A549 (cell line): Measurements from ENCODE around the gene MYO10. TPM values are rescaled to one million over a fixed set of nuclear protein-coding genes. Genes with fewer than 3 reads are reported as not detected.
A peak's percentile ranks its signal among the peaks of the same experiment; 100 is the strongest.

Experiments used
- ATAC-seq, 2 experiments: fragments of 200-7000 bp in 1 of 2; fragments of >200 bp in 1 of 2; cut with Nextera tagmentation in 1 of 2; cut with Tn5 transposase in 1 of 2; 3 replicates each; pipeline versions ENCODE4 v1.8.0 to v1.9.1; 2018 to 2020; ENCODE audit warnings: mild to moderate bottlenecking in 1 of 2, moderate library complexity in 1 of 2
- CTCF ChIA-PET: fragments of 300-600 bp; sonication (Branson Sonifier 250); formaldehyde crosslinking; extraction: SDS; loops from one replicate; lab custom pipeline; 2021; ENCODE audit warnings: antibody characterized with exemption, inconsistent platforms; lab: Yijun Ruan, JAX
- POLR2A ChIA-PET: fragments of 350-600 bp; formaldehyde crosslinking; extraction: SDS; loops from one replicate; lab custom pipeline; 2021; ENCODE audit warnings: antibody characterized with exemption, inconsistent platforms; lab: Yijun Ruan, JAX
- DNase-seq, 2 experiments: peaks; one replicate each; pipeline versions ENCODE4 v3.0.0 to v3.0.0-alpha.2; 2011 to 2016; ENCODE audit warnings: low read depth in 1 of 2, low spot score in 1 of 2
- FAIRE-seq: peaks from 2 replicates; lab custom pipeline; 2011; peaks lifted over from hg19 to GRCh38; lab: Jason Lieb, UNC
- H3K27ac ChIP-seq, 2 experiments: fragments of >200 bp; sonication (Bioruptor Twin); formaldehyde crosslinking; 3 replicates each; pipeline ENCODE4 v1.5.1; 2016 to 2017
- H3K4me1 ChIP-seq: fragments of >200 bp; sonication (Bioruptor Twin); formaldehyde crosslinking; 3 replicates; pipeline ENCODE4 v1.6.1; 2016
- H3K4me2 ChIP-seq: fragments of >200 bp; sonication (Bioruptor Twin); formaldehyde crosslinking; 3 replicates; pipeline ENCODE4 v1.6.1; 2016
- H3K4me3 ChIP-seq: fragments of >200 bp; sonication (Bioruptor Twin); formaldehyde crosslinking; 3 replicates; pipeline ENCODE4 v1.5.1; 2016
- H3K9me3 ChIP-seq: fragments of >200 bp; sonication (Bioruptor Twin); formaldehyde crosslinking; 3 replicates; pipeline ENCODE4 v1.6.1; 2016
- BCL3 ChIP-seq: fragments of >200 bp; sonication (Bioruptor Twin); formaldehyde crosslinking; IDR thresholded peaks from 3 replicates; pipeline ENCODE4 v1.6.1; 2016
- CEBPB ChIP-seq, 2 experiments: fragments of >200 bp in 1 of 2; sonication (Bioruptor Twin) in 1 of 2; formaldehyde crosslinking in 1 of 2; IDR thresholded peaks; 2 replicates each; pipeline ENCODE4 v1.6.1; 2012 to 2016
- CTCF ChIP-seq: fragments of >200 bp; sonication (Bioruptor Twin); formaldehyde crosslinking; IDR thresholded peaks from 3 replicates; pipeline ENCODE4 v1.5.1; 2016
- E2F6 ChIP-seq: IDR thresholded peaks from 2 replicates; pipeline ENCODE4 v1.6.1; 2012; ENCODE audit warnings: low read depth, borderline replicate concordance
- EHF ChIP-seq: fragments of 250-450 bp; sonication (Bioruptor Pico); IDR thresholded peaks from 2 replicates; pipeline ENCODE4 v1.5.0; 2020; ENCODE audit warnings: mild to moderate bottlenecking
- EP300 ChIP-seq, 2 experiments: fragments of >200 bp; sonication (Bioruptor Twin); formaldehyde crosslinking; IDR thresholded peaks; 2 replicates in 1 of 2; 3 replicates in 1 of 2; pipeline ENCODE4 v1.6.1; 2016 to 2017
- ESRRA ChIP-seq: fragments of 150-350 bp; IDR thresholded peaks from 2 replicates; pipeline ENCODE4 v1.6.1; 2014; ENCODE audit warnings: mild to moderate bottlenecking, low read length, borderline replicate concordance
- FOSB ChIP-seq: fragments of 250-450 bp; sonication (Bioruptor Pico); IDR thresholded peaks from 2 replicates; pipeline ENCODE4 v1.5.0; 2020; ENCODE audit warnings: mild to moderate bottlenecking, moderate library complexity
- FOXS1 ChIP-seq: fragments of 250-450 bp; sonication (Bioruptor Pico); IDR thresholded peaks from 2 replicates; pipeline ENCODE4 v1.5.0; 2020; ENCODE audit warnings: mild to moderate bottlenecking, moderate library complexity
- HDAC2 ChIP-seq: fragments of 200-600 bp; sonication (generic); IDR thresholded peaks from 2 replicates; pipeline ENCODE4 v1.6.1; 2016
- HES2 ChIP-seq: fragments of >200 bp; sonication (Bioruptor Twin); formaldehyde crosslinking; IDR thresholded peaks from 2 replicates; pipeline ENCODE4 v1.6.1; 2016
- HMGXB4 ChIP-seq: fragments of 250-450 bp; sonication (Bioruptor Pico); IDR thresholded peaks from 2 replicates; pipeline ENCODE4 v1.5.0; 2021; ENCODE audit warnings: mild to moderate bottlenecking, moderate library complexity, borderline replicate concordance
- HOXA7 ChIP-seq: fragments of 250-450 bp; sonication (Bioruptor Pico); IDR thresholded peaks from 2 replicates; pipeline ENCODE4 v1.5.0; 2020; ENCODE audit warnings: mild to moderate bottlenecking, moderate library complexity
- MAFK ChIP-seq: fragments of 450-650 bp; IDR thresholded peaks from 2 replicates; pipeline ENCODE4 v1.6.1; 2014; ENCODE audit not compliant: partially characterized antibody
- MAZ ChIP-seq: fragments of 150-350 bp; IDR thresholded peaks from 2 replicates; pipeline ENCODE4 v1.6.1; 2014; ENCODE audit warnings: antibody characterized with exemption, low read depth, low read length, borderline replicate concordance
- NPAS2 ChIP-seq: fragments of 250-450 bp; sonication (Bioruptor Pico); IDR thresholded peaks from 2 replicates; pipeline ENCODE4 v1.8.0; 2022; ENCODE audit warnings: mild to moderate bottlenecking, moderate library complexity, borderline replicate concordance
- PHF8 ChIP-seq: fragments of 200-600 bp; sonication (generic); IDR thresholded peaks from 2 replicates; pipeline ENCODE4 v1.6.1; 2016; ENCODE audit warnings: low read depth, mild to moderate bottlenecking, antibody characterized with exemption, moderate library complexity, borderline replicate concordance
- POLR2A ChIP-seq: IDR thresholded peaks from 2 replicates; pipeline ENCODE4 v1.6.1; 2012; ENCODE audit warnings: mild to moderate bottlenecking, low read length
- POLR2AphosphoS2 ChIP-seq: conservative IDR thresholded peaks from 2 replicates; pipeline ENCODE4 v1.6.1; 2012; ENCODE audit warnings: low read length, improper control_type of control experiment, inconsistent platforms
- REST ChIP-seq: fragments of 200-600 bp; sonication (generic); IDR thresholded peaks from 2 replicates; pipeline ENCODE4 v1.6.1; 2016; ENCODE audit warnings: antibody characterized with exemption, mild to moderate bottlenecking, moderate library complexity
- SMC3 ChIP-seq: fragments of >200 bp; sonication (Bioruptor Twin); formaldehyde crosslinking; IDR thresholded peaks from 3 replicates; pipeline ENCODE4 v1.6.1; 2018; ENCODE audit warnings: inconsistent platforms
- SREBF2 ChIP-seq: fragments of 450-650 bp; IDR thresholded peaks from 2 replicates; pipeline ENCODE4 v1.6.1; 2014; ENCODE audit warnings: mild to moderate bottlenecking, moderate library complexity
- TP53 ChIP-seq: fragments of 250-450 bp; sonication (Bioruptor Pico); IDR thresholded peaks from 2 replicates; pipeline ENCODE4 v1.5.0; 2021; ENCODE audit warnings: mild to moderate bottlenecking, moderate library complexity
- WGBS: methylation state at CpG from one replicate; pipeline ENCODE4 v1.1.6; 2017; ENCODE audit errors: missing lambda C conversion rate; 5-methylcytosine and 5-hydroxymethylcytosine counted together
- polyA plus RNA-seq, 4 experiments: library from polyadenylated mRNA; depleted of rRNA in 3 of 4; stranded (reverse); fragments of >200 nt; fragmentation: RNase III in 1 of 4; extraction: RNeasy Plus Mini Kit Qiagen cat#74134 plus additional on column Dnase treatment in 1 of 4; gene quantifications; 2 replicates in 3 of 4; 3 replicates in 1 of 4; pipeline ENCODE4 v1.2.3, GENCODE V29; 2011 to 2017

The MYO10 gene
- polyA plus RNA-seq, 2 of the 4 experiments (the other 2 are of a cell fraction) = 68.0 to 68.5 TPM

GRCh38 chr5:16886366-16886736, 49.7 kb downstream of the MYO10 start:
- POLR2A ChIA-PET = no interaction called here
- ATAC-seq (peak; percentile 29 to 41; a peak in 4 of 6 replicates), FAIRE-seq (no peak), DNase-seq (peak in 1 of 2 experiments; percentile 54)
- Histone ChIP-seq H3K4me2 (peak overlapping the region; percentile 31), H3K27ac (peak overlapping the region; percentile 95), H3K4me1 (peaks cover 95% of the 10 kb centered on the region), H3K4me3 (no peak overlapping the region), H3K9me3 (no peaks in the 10 kb centered on the region)
- WGBS = 55% methylated on average over 7 of the region's 7 CpGs
- TF ChIP-seq FOXS1 (no peak), BCL3 (no peak), HES2 (0 out of 2 replicates have a peak, but pooled peaks have one; percentile 8), PHF8 (no peak), EP300 (IDR thresholded peaks at IDR 0.05) (peak in 1 of 2 experiments; percentile 48; a peak in 1 of 5 replicates), MAFK (no peak), HMGXB4 (CRISPR knock-in tag) (no peak), CEBPB (IDR thresholded peaks at IDR 0.05) (peak; percentile 67 to 70; a peak in 3 of 4 replicates), HDAC2 (no peak)
- CTCF ChIA-PET = interaction anchor here (0.6 to 2.9 kb wide), 6 partner anchors 9 to 304 kb away, joined by 3 to 12 read pairs (median 4); no protein-coding TSS in a partner anchor

- TF ChIP-seq CTCF (no peak), MAZ (no peak)
- TF ChIP-seq, all 56 proteins: peak for 0
- 74% methylated on average over 13 of the region's 13 CpGs for WGBS
- Histone ChIP-seq H3K9me3 (no peaks in the 10 kb centered on the region), H3K27ac (peak overlapping the region; percentile 95; a peak in 5 of 6 replicates), H3K4me3 (no peak overlapping the region), H3K4me1 (peaks cover 95% of the 10 kb centered on the region), H3K4me2 (peak overlapping the region; percentile 31)
- DNase-seq (no peak), ATAC-seq (peak; percentile 13 to 17; a peak in 3 of 6 replicates), FAIRE-seq (no peak)
- ChIA-PET CTCF (interaction anchor here (0.6 to 2.9 kb wide), 9 partner anchors 9 to 1225 kb away, joined by 3 to 12 read pairs (median 4); no protein-coding TSS in a partner anchor), POLR2A (no interaction called here)
These were observed 50.3 kb downstream of the MYO10 start for GRCh38 chr5:16885635-16886365.

- no peak for ATAC-seq
- H3K4me2 ChIP-seq = peak overlapping the region; percentile 31
- H3K9me3 ChIP-seq = no peaks in the 10 kb centered on the region
- WGBS = 71% methylated on average over 4 of the region's 4 CpGs
- H3K4me3 ChIP-seq = no peak overlapping the region
- CTCF ChIA-PET = interaction anchor here (0.7 to 2.9 kb wide), 2 partner anchors 296 to 306 kb away, joined by 3 to 12 read pairs; no protein-coding TSS in a partner anchor
- no peak for DNase-seq
- POLR2A ChIA-PET = no interaction called here
- peak overlapping the region; percentile 95; a peak in 4 of 6 replicates for H3K27ac ChIP-seq
- no peak for FAIRE-seq
- no peak for TF ChIP-seq EHF (CRISPR knock-in tag)
- TF ChIP-seq EP300 (IDR thresholded peaks at IDR 0.05) = no peak
- TF ChIP-seq ESRRA = no peak
- TF ChIP-seq REST = no peak
- no peak for TF ChIP-seq TP53
- no peak for TF ChIP-seq POLR2A
- TF ChIP-seq NPAS2 (CRISPR knock-in tag) = no peak
- no peak for TF ChIP-seq HOXA7 (CRISPR knock-in tag)
- TF ChIP-seq PHF8 = no peak
- no peak for TF ChIP-seq SREBF2
- TF ChIP-seq FOSB (CRISPR knock-in tag) = no peak
- TF ChIP-seq E2F6 = no peak
- TF ChIP-seq POLR2AphosphoS2 = no peak
- no peak for TF ChIP-seq SMC3
- H3K4me1 ChIP-seq = peaks cover 95% of the 10 kb centered on the region
These were observed 51.5 kb downstream of the MYO10 start for GRCh38 chr5:16884595-16884994.
